GM21723 (cell line): ENCODE data around the gene GLMN.
A peak's percentile ranks its signal among the peaks of the same experiment; 100 is the strongest.

Experiments
- ATAC-seq: cut with Tn5 transposase; IDR thresholded peaks from one replicate; pipeline ENCODE4 v1.9.1; 2021; ENCODE audit warnings: mild to moderate bottlenecking, moderate library complexity; ENCODE audit not compliant: unreplicated experiment

GLMN gene, protein sequence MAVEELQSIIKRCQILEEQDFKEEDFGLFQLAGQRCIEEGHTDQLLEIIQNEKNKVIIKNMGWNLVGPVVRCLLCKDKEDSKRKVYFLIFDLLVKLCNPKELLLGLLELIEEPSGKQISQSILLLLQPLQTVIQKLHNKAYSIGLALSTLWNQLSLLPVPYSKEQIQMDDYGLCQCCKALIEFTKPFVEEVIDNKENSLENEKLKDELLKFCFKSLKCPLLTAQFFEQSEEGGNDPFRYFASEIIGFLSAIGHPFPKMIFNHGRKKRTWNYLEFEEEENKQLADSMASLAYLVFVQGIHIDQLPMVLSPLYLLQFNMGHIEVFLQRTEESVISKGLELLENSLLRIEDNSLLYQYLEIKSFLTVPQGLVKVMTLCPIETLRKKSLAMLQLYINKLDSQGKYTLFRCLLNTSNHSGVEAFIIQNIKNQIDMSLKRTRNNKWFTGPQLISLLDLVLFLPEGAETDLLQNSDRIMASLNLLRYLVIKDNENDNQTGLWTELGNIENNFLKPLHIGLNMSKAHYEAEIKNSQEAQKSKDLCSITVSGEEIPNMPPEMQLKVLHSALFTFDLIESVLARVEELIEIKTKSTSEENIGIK

DNA sequence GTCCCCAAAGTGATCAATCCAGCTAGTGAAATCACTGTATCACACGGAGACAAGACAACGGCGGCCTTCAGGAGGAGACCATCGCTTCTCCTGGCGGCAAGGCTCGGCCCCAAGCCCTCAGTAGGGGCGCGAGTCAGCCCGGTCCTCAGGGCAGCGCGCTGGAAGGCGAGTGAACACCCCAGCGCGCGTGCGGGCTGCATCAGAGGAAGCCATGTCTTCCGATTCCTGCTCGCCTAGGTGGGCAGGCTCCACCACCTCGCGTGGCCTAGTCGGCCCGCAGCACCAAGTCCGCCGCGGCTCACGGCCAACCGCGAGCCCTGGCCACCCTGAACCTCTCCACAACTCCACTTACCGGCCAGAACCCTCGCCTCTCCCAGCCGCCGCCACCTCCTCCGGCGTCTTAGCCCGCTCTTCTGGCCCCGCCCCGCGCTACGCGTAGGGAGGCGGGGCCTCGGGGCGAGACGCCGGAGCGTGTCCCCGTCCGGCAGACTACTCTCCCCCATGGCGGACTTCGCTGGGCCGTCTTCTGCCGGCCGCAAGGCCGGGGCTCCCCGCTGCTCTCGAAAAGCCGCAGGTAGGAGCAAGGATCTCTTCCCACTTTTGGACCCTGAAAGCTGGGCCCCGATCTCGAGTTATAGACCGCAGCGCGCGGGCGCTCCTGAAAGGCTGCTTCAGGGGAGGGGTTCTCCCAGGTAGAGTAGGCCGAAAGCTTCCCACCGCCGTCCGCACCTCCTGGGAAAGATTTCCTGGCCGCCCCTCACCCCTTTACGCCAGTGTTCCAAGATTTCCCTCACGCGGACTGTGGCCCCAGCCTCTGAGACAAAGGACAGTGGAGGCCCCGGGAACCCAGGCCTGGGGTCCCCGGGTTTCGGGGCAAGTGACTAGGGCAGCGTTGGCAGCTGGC, at the start of gene GLMN, which contains the start of gene RPAP2:
Gene GLMN, minus strand, starts transcription at position 415 of the 904 bp plus-strand sequence. CDS start 988 bp downstream, outside the sequence.
Gene RPAP2, plus strand, starts transcription at position 487 of the 904 bp plus-strand sequence. Its CDS starts 15 bp downstream, at position 502.
- ATAC-seq = peak; percentile 98

DNA sequence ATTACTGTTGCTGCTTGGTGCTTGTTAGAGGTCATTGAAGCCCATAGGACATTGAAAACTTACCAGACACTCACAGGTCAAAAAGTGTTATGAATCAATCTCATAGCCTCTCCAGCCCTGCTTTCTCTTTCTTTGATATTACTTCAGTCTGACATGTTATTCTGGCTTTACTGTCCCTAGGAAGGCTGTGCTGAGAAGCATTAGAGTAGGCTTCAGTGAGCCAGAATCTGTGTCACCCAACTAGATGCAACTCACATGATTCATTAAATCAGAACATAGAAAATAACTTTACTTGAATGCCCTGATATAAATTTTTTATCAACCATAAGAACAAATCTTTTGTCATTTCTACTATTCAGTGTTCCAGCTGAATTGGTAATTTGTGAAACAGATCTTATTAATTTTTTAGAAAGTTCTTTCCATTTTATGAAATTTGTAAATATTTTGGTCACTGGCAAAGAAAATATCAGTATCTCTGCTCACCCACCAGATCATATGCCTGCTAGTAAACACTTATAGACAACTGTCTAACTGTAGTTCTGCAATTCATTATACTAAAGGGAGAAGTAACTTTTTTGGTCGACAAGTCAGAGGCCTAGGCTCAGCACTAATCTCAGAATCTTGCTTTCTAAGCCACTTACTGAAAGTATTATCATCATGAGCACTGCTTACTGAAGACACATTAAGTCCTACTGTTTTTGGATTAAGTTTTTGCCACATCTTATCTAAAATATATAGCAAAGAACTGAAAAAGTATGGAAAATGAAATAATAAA, 48.3 kb upstream of the GLMN start:
- no peak for ATAC-seq

DNA sequence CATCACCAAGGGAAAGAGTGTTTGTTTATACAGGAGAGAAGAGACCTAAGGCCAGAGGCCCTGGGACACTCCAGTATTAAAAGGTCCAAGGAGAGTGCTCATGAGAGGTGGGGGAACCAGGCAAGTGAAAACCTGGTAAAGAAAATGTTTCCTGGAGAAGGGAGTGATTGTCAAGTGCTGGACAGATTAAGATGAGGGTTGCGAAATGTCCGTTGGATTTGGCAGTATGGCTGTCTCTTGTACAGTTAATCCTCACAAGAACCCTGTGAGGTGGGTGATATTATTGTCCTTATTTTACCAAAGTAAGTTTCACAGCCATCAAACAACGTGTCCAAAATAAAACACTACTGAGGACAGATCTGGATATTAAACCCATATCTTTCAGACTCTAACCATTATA, 44.3 kb upstream of the GLMN start:
- no peak for ATAC-seq

- no peak for ATAC-seq
These were observed 43.6 kb upstream of the GLMN start for GRCh38 chr1:92342401-92342800.

GRCh38 chr1:92340154-92340553, 41.4 kb upstream of the GLMN start:
- no peak for ATAC-seq

DNA sequence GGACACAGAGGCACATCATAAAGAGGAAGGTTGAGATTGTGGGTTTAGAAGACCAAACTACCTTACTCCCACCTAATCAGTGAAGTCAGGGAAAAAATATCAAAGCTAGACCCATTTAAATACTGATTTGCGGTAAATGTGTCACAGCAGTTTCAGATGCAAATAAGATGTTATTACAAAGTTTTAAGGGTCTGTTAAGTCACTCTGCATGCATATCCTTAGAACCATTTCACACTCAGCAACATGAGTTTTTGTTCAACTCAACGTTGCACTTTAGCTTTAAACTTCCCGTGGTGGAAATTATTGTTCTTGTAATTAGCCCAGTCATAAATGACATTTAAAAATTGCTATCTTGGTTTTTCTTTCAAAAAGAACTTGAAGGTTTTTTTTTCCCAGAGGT, 34.9 kb upstream of the GLMN start:
- ATAC-seq = no peak

GRCh38 chr1:92329347-92330129, 30.8 kb upstream of the GLMN start:
- ATAC-seq = no peak

DNA sequence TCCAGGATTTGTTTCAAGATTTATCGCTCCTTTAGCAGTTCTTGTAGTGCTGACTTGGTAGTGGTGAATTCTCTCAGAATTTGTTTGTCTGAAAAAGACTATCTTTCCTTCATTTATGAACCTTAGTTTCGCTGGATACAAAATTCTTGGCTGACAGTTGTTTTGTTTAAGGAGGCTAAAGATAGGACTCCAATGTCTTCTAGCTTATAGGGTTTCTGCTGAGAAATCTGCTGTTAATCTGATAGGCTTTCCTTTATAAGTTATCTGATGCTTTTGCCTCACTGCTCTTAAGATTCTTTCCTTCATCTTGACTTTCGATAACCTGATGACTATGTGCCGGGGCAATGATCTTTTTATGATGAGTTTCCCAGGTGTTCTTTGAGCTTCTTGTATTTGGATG, 29.0 kb upstream of the GLMN start:
- ATAC-seq = no peak

DNA sequence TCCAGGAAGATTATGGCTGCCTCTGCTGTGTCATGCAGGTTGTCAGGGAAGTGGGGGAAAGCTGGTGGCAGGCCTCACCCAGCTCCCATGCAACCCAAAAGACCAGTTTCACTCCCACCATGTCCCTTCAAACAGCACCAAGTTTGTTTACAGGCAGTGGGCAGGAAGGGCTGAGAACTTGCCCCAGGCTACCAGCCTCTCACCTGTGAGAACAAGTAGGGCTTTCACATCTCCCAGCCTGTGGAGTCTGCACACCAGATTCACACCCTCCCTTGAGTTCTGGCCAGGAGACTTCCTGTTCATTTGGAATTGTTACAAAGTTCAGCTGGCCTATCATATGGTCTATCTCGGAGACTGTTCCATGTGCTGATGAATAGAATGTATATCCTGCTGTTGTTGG, 27.9 kb upstream of the GLMN start:
- no peak for ATAC-seq

DNA sequence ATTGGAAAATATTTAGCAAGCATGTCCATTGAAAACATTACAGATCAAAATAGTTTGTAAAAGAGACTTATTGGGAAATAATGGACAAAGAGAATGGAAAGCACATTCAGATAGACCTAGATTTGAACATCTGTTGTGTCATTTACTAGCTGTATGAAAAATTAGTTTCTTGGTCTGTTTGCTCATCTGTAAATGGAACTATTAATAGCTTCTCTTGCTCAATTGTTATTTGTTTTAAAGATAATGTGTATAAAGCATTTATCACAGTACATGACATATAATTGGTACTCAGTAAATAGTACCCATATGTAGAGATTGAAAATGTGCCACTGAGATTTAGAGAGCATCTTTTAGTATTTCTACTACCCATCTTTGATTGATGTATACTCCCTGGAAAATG, 26.0 kb upstream of the GLMN start:
- ATAC-seq = no peak

DNA sequence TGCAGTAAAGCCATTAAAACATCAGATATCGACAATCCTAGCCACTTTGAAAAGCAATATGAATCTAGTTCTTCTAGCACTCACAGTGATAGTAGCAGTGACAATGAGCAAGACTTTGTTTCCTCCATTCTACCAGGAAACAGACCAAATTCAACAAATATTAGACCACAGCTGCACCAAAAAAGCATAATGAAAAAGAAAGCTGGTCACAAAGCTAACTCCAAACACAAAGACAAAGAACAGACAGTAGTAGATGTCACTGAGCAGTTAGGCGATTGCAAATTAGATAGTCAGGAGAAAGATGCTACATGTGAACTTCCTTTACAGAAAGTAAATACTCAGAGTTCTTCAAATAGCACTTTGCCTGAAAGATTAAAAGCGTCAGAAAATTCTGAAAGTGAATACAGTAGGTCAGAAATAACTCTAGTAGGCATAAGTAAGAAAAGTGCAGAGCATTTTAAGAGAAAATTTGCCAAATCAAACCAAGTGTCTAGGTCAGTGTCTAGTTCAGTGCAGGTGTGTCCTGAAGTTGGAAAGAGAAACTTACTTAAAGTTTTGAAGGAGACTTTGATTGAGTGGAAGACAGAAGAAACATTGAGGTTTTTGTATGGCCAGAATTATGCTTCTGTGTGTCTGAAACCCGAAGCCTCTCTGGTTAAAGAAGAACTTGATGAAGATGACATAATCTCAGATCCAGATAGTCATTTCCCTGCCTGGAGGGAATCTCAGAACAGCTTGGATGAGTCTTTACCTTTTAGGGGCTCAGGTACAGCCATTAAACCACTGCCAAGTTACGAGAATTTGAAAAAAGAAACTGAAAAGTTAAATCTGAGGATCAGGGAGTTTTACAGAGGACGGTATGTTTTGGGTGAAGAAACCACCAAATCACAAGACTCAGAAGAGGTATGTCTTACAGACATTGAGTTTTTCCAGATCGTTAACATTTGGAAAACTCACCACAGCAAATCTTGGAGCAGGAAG, 25.0 kb upstream of the GLMN start:
- no peak for ATAC-seq

DNA sequence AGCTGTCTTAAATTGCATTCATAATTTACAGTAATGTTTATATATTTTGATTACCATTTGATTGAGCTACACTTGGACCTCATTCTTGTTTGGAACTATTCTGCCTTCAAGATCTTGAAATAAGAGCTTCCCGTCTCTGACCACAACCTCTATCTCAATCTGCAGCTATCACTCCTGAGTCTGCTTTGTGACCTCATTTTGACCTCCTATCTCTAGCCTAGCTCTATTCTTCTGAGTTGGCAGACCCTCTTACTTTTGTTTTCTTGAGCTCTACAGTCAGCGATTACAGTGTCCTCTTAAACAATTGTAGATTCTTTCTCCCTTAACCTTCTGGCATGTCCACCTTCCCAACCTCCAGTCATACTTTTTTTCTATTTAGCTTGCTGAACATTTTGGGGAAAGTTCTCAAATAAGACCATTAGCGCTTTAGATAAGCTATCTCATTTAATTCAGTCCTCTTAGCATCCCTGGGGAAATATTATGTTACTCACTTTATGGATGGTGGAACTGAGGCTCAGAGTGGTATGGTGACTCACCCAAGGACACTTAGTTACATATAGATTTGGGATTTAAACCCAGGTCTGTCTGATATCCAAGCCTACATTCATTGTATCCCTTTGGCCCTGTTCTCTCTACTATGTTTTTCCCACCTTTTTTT, 19.2 kb upstream of the GLMN start:
- ATAC-seq = no peak

GRCh38 chr1:92315766-92316599, 17.2 kb upstream of the GLMN start:
- ATAC-seq = no peak

GRCh38 chr1:92314024-92314423, 15.2 kb upstream of the GLMN start:
- no peak for ATAC-seq

DNA sequence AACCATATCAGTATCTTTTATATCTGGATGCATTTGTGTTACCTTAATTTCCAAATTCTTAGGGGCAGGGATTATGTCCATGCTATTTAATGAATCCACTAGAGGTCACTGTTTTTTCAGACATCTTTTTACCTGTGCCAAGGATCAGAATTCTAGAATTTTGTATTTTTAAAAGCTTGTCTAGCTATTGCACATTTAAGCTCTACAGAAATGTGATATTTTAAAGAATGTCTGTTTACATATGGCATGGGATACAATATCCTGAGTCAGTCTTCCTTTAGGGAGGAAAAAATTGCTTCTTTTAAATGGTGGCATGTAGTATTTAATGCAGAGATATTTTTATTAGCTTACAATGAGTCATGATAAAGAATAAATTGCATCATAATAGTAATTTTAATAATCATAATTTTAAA, 11.4 kb upstream of the GLMN start:
- peak; percentile 61 for ATAC-seq

DNA sequence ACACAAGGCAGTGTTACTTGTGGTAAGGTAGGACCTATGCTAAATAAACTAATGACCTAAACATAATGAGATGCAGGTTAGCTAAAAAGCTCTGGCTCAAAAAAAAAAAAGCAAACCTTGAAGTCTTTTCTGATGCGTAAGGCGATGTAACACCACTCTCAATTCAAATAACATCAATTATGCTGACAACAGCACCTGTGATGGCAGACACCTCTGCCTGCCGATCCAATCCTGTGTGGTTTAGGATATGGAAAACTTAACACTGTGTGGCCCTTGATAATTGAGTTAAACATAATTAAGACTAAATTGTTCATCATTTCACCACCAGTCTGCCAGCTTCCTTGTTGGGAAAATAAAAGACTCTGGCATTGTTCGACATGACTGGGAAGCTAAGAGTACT, 9.2 kb upstream of the GLMN start:
- ATAC-seq = no peak

GRCh38 chr1:92306020-92306419, 7.2 kb upstream of the GLMN start:
- no peak for ATAC-seq
